Measurements from ENCODE around the gene SOHLH1.

DNA sequence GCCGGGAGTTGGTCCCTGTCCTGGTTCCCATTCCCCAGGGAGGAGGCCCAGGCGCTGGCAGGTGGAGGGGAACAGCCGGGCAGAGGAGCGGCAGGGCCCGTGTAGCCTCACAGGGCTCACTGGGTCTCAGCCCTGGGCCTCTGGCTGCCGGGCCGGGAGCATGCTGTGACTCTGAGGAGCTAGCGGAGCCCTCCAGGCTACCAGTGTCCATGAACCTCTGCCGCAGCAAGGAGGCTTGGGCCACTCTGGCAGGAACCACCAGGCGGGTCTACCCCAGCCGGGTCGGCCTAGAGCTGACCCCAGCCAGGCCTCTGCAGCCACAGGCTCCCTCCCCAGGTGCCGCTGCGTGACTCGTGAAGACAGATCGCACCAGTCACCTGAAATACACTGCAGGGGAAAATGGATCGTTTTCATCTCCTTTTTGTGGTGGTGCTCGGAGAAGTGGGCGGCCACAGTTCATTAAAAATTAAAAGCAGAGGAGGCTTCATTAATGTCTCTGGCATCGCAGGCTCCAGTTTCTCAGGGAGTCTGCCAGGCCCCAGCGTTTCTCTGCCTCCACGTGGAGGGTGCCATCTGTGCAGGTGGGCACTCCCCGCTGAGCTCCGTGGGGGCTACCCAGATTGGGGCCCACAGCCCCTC is 46.5 kb upstream of the SOHLH1 start:
- TF ChIP-seq EZH2 (IDR thresholded peaks at IDR 0.05) (no peak), FOXP2 (optimal IDR thresholded peaks at IDR 0.05; ENCODE audit: control extremely low read depth, extremely low read length, insufficient read depth) (no peak), POLR2AphosphoS5 (IDR thresholded peaks at IDR 0.05; ENCODE audit: borderline replicate concordance, low read depth, low read length) (no peak)

All from SK-N-MC (cell line).